Muscle layer of colon (tissue), 2 donors: Measurements from ENCODE around the gene NFIX.

Source experiments
- H3K27ac ChIP-seq: one replicate; pipeline ENCODE4 v1.7.0; 2013; ENCODE audit warnings: low read depth, mild to moderate bottlenecking, low read length, moderate library complexity
- H3K27me3 ChIP-seq, 2 donors: one replicate each; pipeline ENCODE4 v1.7.0; 2013; ENCODE audit warnings: low read length in 2 of 2, mild to moderate bottlenecking in 2 of 2; ENCODE audit not compliant: insufficient read depth in 2 of 2, control insufficient read depth in 1 of 2
- H3K36me3 ChIP-seq: one replicate; pipeline ENCODE4 v1.7.0; 2013; ENCODE audit warnings: mild to moderate bottlenecking, low read length; ENCODE audit not compliant: insufficient read depth
- H3K4me1 ChIP-seq: one replicate; pipeline ENCODE4 v1.7.0; 2013; ENCODE audit warnings: mild to moderate bottlenecking, low read length; ENCODE audit not compliant: insufficient read depth
- H3K4me3 ChIP-seq, 2 donors: one replicate each; pipeline ENCODE4 v1.7.0; 2013; ENCODE audit warnings: low read length in 2 of 2, low read depth in 1 of 2, mild to moderate bottlenecking in 1 of 2, moderate library complexity in 1 of 2
- H3K9ac ChIP-seq: one replicate; pipeline ENCODE4 v1.7.0; 2013; ENCODE audit warnings: low read length
- H3K9me3 ChIP-seq: one replicate; pipeline ENCODE4 v1.7.0; 2013; ENCODE audit warnings: mild to moderate bottlenecking, low read length
- donor health status: abdominal sarcoma.
- donor health status: Adenocarcinoma of cecum.

Gene NFIX

DNA sequence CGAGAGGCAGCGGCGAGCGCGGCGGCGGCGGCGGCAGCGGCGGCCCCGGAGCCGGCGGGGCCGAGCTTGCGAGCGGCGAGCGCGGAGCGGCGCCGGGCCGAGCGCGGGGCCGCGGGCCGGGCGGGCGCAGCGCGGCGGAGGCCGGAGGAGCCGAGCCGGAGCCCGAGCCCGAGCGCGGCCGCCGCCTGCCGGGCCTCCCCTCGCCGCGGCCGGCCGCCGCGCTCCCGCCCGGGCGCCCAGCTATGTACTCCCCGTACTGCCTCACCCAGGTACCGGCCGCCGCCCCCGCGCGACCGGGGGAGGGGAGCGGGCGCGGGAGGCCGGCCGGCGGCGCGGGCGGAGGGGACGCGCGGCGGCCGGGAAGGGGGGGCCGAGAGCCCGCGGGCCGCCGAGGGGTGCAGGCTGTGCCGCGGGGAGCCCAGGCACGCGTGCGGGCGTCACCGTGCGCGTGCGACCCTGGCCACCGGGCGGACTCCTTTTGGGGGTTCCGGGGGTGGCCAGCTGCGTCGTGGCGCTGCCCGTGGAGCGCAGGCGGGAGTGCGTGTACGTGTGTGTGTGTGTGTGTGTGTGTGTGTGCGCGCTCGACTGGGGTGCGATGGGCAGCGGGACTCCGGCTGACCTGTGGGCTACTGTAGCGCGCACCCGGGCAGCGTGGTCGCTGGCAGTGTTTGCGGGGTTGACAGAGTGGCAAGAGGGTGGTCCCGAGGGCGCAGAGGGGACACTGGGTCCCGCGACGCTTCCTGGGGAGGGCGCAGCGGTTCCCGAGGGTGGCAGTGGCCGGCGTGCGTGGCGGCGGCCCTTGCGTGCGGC is 526 bp downstream of the NFIX start:
- H3K36me3 ChIP-seq: peaks cover 13% of the 10 kb centered on the region
- H3K4me1 ChIP-seq: peaks cover 33% of the 10 kb centered on the region
- peak overlapping the region; percentile 85 to 92 for H3K4me3 ChIP-seq
- peak overlapping the region; percentile 99 for H3K27ac ChIP-seq
- no peaks in the 10 kb centered on the region for H3K9me3 ChIP-seq
- H3K9ac ChIP-seq: peak overlapping the region; percentile 49
- H3K27me3 ChIP-seq: no peaks in the 10 kb centered on the region

GRCh38 chr19:12996406-12997094 is 1.3 kb downstream of the NFIX start:
- H3K27ac ChIP-seq: peak overlapping the region; percentile 99
- peak overlapping the region; percentile 85 to 92 for H3K4me3 ChIP-seq
- H3K4me1 ChIP-seq: peaks cover 39% of the 10 kb centered on the region
- H3K27me3 ChIP-seq: no peaks in the 10 kb centered on the region
- no peaks in the 10 kb centered on the region for H3K9me3 ChIP-seq
- peaks cover 13% of the 10 kb centered on the region for H3K36me3 ChIP-seq
- peak overlapping the region; percentile 49 for H3K9ac ChIP-seq

DNA sequence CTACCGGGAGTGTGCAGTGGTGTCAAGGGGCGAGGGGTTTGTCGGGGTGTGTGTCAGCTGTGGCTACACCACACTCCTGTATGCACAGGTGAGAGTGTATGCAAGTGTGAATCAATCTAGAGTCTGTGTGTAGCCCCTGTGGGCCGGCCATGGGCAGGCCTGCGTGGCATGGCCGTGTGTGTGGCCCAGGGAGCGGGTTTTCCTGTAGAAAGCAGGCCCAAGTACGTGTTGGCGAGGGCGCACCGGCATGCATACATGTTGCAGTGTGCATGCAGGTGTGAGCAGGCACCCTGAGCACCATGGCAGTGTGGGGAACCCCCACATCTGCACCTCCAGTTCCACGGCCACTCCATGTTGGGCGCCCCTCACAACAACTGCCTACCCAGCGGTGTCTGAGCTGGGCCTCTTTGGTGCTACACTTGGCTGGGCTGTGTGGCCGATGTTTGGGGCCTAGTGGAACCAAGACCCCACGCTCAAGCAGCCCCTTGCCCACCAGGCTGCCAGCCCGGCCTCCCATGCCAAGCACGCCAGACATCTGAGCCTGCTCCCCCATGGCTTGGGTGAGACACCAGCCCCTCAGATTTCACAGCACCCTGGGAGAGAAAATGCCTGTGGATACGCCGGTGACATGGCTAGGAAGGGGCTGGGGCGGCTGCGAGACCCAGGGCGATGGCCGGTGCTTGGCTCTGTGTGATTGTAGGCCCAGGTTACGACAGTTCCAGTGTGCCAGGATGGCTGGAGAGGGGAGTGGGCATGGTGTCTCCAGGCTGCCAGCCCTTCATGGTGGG is 2.1 kb downstream of the NFIX start:
- Histone ChIP-seq H3K27me3 (no peaks in the 10 kb centered on the region), H3K27ac (peak overlapping the region; percentile 99), H3K36me3 (peaks cover 13% of the 10 kb centered on the region), H3K9me3 (no peaks in the 10 kb centered on the region), H3K4me1 (peaks cover 43% of the 10 kb centered on the region), H3K9ac (peak overlapping the region; percentile 49), H3K4me3 (peak overlapping the region; percentile 85 to 92)

GRCh38 chr19:12997967-12998940 is 3.0 kb downstream of the NFIX start:
- Histone ChIP-seq H3K27ac (peak overlapping the region; percentile 99), H3K9ac (peak overlapping the region; percentile 49), H3K27me3 (no peaks in the 10 kb centered on the region), H3K36me3 (peaks cover 13% of the 10 kb centered on the region), H3K9me3 (no peaks in the 10 kb centered on the region), H3K4me1 (peaks cover 50% of the 10 kb centered on the region), H3K4me3 (peak overlapping the region in 1 of 2 donors; percentile 85)

GRCh38 chr19:13001166-13001501 is 5.9 kb downstream of the NFIX start:
- Histone ChIP-seq H3K9ac (peak overlapping the region; percentile 12), H3K4me1 (peaks cover 78% of the 10 kb centered on the region), H3K27me3 (no peaks in the 10 kb centered on the region), H3K4me3 (peak overlapping the region in 1 of 2 donors; percentile 55), H3K9me3 (no peaks in the 10 kb centered on the region), H3K27ac (peak overlapping the region; percentile 93), H3K36me3 (peaks cover 13% of the 10 kb centered on the region)

DNA sequence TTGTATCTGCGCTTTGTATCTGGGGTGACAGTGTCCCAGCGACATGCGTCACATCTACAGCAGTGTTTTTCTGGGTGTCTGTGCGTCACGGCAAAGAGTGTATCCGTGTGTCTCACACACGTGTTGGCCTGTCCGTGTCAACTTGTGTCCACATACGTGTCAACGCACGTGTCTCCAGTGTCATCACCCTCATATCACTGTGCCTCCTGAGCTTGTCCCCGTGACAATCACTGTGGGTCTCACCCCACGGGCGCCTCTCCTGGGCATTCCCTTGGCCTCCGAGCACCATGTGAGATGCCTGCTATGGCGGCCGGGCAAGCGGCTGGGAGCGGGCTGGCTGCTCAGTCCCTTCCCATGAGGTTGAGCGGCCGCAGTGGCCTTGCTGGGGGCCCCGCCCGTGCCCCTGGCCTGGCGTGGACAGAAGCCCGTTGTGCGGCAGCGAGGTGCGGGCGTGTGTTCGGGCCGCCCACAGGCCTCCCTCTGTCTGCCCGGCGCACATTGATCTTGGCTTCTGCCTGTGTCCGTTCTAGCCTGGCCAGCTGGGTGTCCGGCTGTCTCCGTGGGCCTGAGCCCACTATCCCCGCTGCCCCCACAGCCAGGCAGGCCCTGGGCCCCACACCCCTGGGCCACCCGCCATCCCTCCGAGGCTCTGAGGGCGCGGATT is 6.4 kb downstream of the NFIX start:
- H3K9ac ChIP-seq: peak overlapping the region; percentile 10
- peaks cover 83% of the 10 kb centered on the region for H3K4me1 ChIP-seq
- H3K27ac ChIP-seq: peak overlapping the region; percentile 93
- peak overlapping the region; percentile 46 to 55 for H3K4me3 ChIP-seq
- no peaks in the 10 kb centered on the region for H3K9me3 ChIP-seq
- no peaks in the 10 kb centered on the region for H3K27me3 ChIP-seq
- H3K36me3 ChIP-seq: peaks cover 13% of the 10 kb centered on the region

DNA sequence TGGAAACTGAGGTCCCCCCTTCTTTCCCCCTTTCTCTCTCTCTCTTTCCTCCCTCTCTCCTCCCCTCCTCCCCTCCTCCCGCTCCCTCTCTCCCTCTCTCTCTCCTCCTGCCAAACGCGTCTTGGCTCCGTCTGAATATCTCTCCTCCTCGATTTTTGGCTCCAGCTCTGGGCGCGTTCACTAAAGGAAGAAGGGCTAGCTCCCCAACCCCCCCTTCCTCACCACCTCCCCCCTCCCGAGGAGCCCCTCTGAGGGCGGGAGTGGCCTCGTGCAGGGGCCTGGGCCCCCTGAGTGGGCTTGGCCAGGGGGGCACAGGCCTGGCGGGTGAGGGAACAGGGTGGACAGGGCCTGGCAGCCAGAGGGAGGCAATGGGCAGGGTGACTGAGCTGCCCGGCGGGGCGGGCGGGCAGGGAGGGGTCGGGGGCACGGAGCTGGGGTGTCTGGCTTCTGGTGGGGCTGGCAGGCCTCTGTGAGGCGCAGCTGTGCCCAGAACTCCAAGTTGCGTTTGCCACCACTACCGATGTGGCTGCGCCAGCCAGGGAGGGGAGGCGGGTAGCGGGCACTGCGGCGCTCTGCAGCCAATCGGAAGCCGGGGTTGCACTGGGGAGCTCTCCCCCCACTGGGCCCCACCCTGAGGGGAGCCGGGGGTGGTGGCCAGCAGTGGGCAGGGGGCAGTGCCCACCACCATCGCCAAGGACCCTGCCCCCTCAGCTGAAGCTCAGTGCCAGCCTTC is 7.1 kb downstream of the NFIX start:
- H3K4me1 ChIP-seq: peaks cover 89% of the 10 kb centered on the region
- H3K4me3 ChIP-seq: peak overlapping the region; percentile 46 to 55
- peak overlapping the region; percentile 23 for H3K9ac ChIP-seq
- H3K36me3 ChIP-seq: peaks cover 13% of the 10 kb centered on the region
- H3K27me3 ChIP-seq: no peaks in the 10 kb centered on the region
- no peaks in the 10 kb centered on the region for H3K9me3 ChIP-seq
- H3K27ac ChIP-seq: peak overlapping the region; percentile 93

DNA sequence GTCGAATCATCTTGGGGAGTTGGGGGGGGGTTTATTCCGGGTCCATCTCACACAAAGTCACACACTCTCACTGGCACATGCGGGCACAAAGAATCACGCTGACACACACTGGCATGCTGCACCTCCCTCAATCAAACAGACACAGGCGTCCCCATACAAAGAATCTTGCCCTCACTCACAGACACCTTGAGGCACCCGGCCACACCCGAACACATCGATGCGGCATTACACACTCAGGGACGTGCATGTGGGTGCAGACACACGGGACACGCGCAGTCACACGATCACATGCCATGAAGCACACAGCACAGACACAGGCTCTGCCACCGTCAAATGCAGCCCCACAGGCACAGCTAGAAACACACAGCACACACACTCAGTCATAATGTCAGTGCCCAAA is 7.8 kb downstream of the NFIX start:
- peak overlapping the region; percentile 23 for H3K9ac ChIP-seq
- peak overlapping the region in 1 of 2 donors; percentile 55 for H3K4me3 ChIP-seq
- H3K4me1 ChIP-seq: peaks cover 88% of the 10 kb centered on the region
- H3K36me3 ChIP-seq: peaks cover 13% of the 10 kb centered on the region
- H3K27me3 ChIP-seq: no peaks in the 10 kb centered on the region
- H3K9me3 ChIP-seq: no peaks in the 10 kb centered on the region
- peak overlapping the region; percentile 93 for H3K27ac ChIP-seq

DNA sequence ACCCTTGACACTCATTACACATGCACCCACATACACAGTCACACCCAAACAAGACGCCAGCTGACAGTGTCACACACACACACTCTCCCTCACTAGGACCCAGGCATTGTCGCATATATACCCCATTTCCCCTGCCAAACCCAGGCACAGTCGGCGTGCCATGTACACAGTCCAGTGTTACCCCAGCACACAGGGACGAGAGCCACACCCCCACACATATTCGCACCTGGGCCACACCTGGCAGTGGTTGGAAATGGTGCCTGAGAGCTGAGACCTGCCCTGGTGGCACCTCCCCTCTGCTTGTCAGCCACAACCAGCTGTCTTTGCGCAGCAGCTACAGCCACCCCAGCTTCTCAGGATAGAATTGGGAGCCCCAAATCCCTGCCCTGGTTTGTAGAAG is 9.0 kb downstream of the NFIX start:
- Histone ChIP-seq H3K4me3 (no peak overlapping the region), H3K27ac (peak overlapping the region; percentile 35), H3K27me3 (no peaks in the 10 kb centered on the region), H3K9me3 (no peaks in the 10 kb centered on the region), H3K9ac (peak overlapping the region; percentile 30), H3K36me3 (peaks cover 12% of the 10 kb centered on the region), H3K4me1 (peaks cover 91% of the 10 kb centered on the region)

DNA sequence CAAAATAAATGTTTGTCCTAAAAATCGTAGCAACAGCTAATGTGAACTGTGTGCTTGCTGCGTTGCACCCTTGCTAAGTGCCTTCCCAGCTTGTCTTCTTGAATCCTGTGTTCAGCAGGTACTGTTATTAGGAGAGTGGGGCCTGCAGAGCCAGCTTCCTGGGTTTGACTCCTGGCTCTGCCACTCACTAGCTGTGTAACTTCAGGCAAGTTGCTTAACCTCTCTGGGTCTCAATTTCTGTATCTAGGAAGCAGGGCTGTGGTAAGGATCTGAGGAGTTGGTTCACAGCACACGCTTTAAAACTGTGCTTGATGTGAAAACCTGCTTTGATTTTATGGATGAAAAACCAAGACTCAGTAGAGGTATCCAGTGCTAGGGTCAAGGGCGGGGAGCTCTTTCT is 10.0 kb downstream of the NFIX start:
- no peak overlapping the region for H3K9ac ChIP-seq
- peaks cover 91% of the 10 kb centered on the region for H3K4me1 ChIP-seq
- H3K9me3 ChIP-seq: no peaks in the 10 kb centered on the region
- peaks cover 8% of the 10 kb centered on the region for H3K36me3 ChIP-seq
- peak overlapping the region; percentile 96 for H3K27ac ChIP-seq
- no peaks in the 10 kb centered on the region for H3K27me3 ChIP-seq
- peak overlapping the region in 1 of 2 donors; percentile 28 for H3K4me3 ChIP-seq
